Dedifferentiated amniotic fluid mesenchymal stem cell (primary cell): ENCODE results near the gene MOGAT3.

ENCODE experiments used
- DNase-seq: peaks from one replicate; pipeline ENCODE4 v3.0.0-alpha.2; 2016; ENCODE audit errors: extremely low spot score

The MOGAT3 gene

GRCh38 chr7:101160910-101161309 lies 39.9 kb downstream of the MOGAT3 start:
- no peak for DNase-seq

GRCh38 chr7:101159696-101160674 lies 40.9 kb downstream of the MOGAT3 start:
- no peak for DNase-seq

- DNase-seq: no peak
These were observed 43.8 kb downstream of the MOGAT3 start for GRCh38 chr7:101156866-101157589.

- DNase-seq: no peak
These were observed 44.6 kb downstream of the MOGAT3 start for GRCh38 chr7:101156277-101156676.

- DNase-seq: no peak
These were observed 45.5 kb downstream of the MOGAT3 start for GRCh38 chr7:101155303-101155702.

GRCh38 chr7:101154693-101155102 lies 46.1 kb downstream of the MOGAT3 start:
- DNase-seq: no peak

- DNase-seq: peak; percentile 86
These were observed 46.7 kb downstream of the MOGAT3 start, which contains the start of gene AP1S1 for GRCh38 chr7:101153969-101154692. Gene AP1S1 (plus strand): TSS chr7:101154476. CDS start chr7:101154515, 39 bp downstream.

- DNase-seq: no peak
These were observed 48.8 kb downstream of the MOGAT3 start for GRCh38 chr7:101151908-101152651.
